Measurements from ENCODE around the gene SYT12. TPM values are rescaled to one million over a fixed set of nuclear protein-coding genes. Genes with fewer than 3 reads are reported as not detected.
"Not testable (repeated sequence)": the region's sequence is repeated elsewhere in the genome, so short reads cannot be mapped to it uniquely, and the experiment has no call there.

Gene SYT12
- total and polyA plus RNA-seq, 2 experiments from 2014 or later = 0.75 to 2.8 TPM

- DNase-seq = no peak
- no peak overlapping the region for H3K4me3 ChIP-seq
- no peak for TF ChIP-seq EZH2 (IDR thresholded peaks at IDR 0.05; ENCODE audit: insufficient read depth, poor library complexity, severe bottlenecking)
- TF ChIP-seq EZH2phosphoT487 (IDR thresholded peaks at IDR 0.05; ENCODE audit: insufficient read depth, low read depth) = no peak
- 90 to 92% methylated on average over 8 of the region's 8 CpGs for WGBS, 2 experiments (ENCODE audit: low coverage in 1 of 2, low lambda C conversion rate in 2 of 2, missing lambda C conversion rate in 2 of 2)
- H2AFZ ChIP-seq = no peak overlapping the region
- H3K4me2 ChIP-seq (ENCODE audit: unreplicated experiment) = no peak overlapping the region
- no peaks in the 10 kb centered on the region for H4K20me1 ChIP-seq (ENCODE audit: insufficient read depth)
- H3K4me1 ChIP-seq (ENCODE audit: insufficient read depth) = peaks cover 16% of the 10 kb centered on the region
- H3K9ac ChIP-seq = no peak overlapping the region
- no peaks in the 10 kb centered on the region for H3K79me2 ChIP-seq (ENCODE audit: insufficient read depth)
- no peaks in the 10 kb centered on the region for H3K9me2 ChIP-seq (ENCODE audit: insufficient read depth)
- no peak overlapping the region for H3K27ac ChIP-seq
- no peaks in the 10 kb centered on the region for H3K36me3 ChIP-seq (ENCODE audit: low read depth)
- in situ Hi-C loops (cut with MboI) = no loop called here
- peaks cover 5% of the 10 kb centered on the region; the same call in 1 of the 2 replicates for H3F3A ChIP-seq (ENCODE audit: insufficient read depth)
- H3K27me3 ChIP-seq (replicated peaks; ENCODE audit: insufficient read depth) = no peaks in the 10 kb centered on the region
- H3K9me3 ChIP-seq (ENCODE audit: low read depth) = no peaks in the 10 kb centered on the region
These were observed 37.3 kb upstream of the SYT12 start for GRCh38 chr11:66985508-66986177.

- Histone ChIP-seq H4K20me1 (ENCODE audit: insufficient read depth) (no peaks in the 10 kb centered on the region), H3K27me3 (replicated peaks; ENCODE audit: insufficient read depth) (no peaks in the 10 kb centered on the region), H3K9ac (no peak overlapping the region), H3K9me3 (ENCODE audit: low read depth) (no peaks in the 10 kb centered on the region), H3K9me2 (ENCODE audit: insufficient read depth) (no peaks in the 10 kb centered on the region), H3K36me3 (ENCODE audit: low read depth) (no peaks in the 10 kb centered on the region), H3F3A (ENCODE audit: insufficient read depth) (peaks cover 5% of the 10 kb centered on the region; the same call in 1 of the 2 replicates), H3K4me2 (ENCODE audit: unreplicated experiment) (no peak overlapping the region), H3K4me3 (no peak overlapping the region), H2AFZ (no peak overlapping the region), H3K79me2 (ENCODE audit: insufficient read depth) (no peaks in the 10 kb centered on the region), H3K27ac (no peak overlapping the region), H3K4me1 (ENCODE audit: insufficient read depth) (peaks cover 16% of the 10 kb centered on the region)
- no peak for TF ChIP-seq EZH2 (IDR thresholded peaks at IDR 0.05; ENCODE audit: insufficient read depth, poor library complexity, severe bottlenecking)
- no peak for TF ChIP-seq EZH2phosphoT487 (IDR thresholded peaks at IDR 0.05; ENCODE audit: insufficient read depth, low read depth)
- DNase-seq = no peak
- in situ Hi-C loops (cut with MboI) = no loop called here
- 77 to 100% methylated on average over 5 to 7 of the region's 7 CpGs for WGBS, 2 experiments (ENCODE audit: low coverage in 1 of 2, low lambda C conversion rate in 2 of 2, missing lambda C conversion rate in 2 of 2)
These were observed 36.8 kb upstream of the SYT12 start for GRCh38 chr11:66986178-66986545.

GRCh38 chr11:66987158-66987620, 35.7 kb upstream of the SYT12 start:
- in situ Hi-C loops (cut with MboI) = no loop called here
- TF ChIP-seq EZH2phosphoT487 (IDR thresholded peaks at IDR 0.05; ENCODE audit: insufficient read depth, low read depth) (no peak), EZH2 (IDR thresholded peaks at IDR 0.05; ENCODE audit: insufficient read depth, poor library complexity, severe bottlenecking) (no peak)
- no peak overlapping the region for H2AFZ ChIP-seq
- no peaks in the 10 kb centered on the region for H3F3A ChIP-seq (ENCODE audit: insufficient read depth)
- no peaks in the 10 kb centered on the region for H4K20me1 ChIP-seq (ENCODE audit: insufficient read depth)
- no peak for DNase-seq
- H3K27me3 ChIP-seq (replicated peaks; ENCODE audit: insufficient read depth) = no peaks in the 10 kb centered on the region
- H3K4me2 ChIP-seq (ENCODE audit: unreplicated experiment) = no peak overlapping the region
- no peak overlapping the region for H3K9ac ChIP-seq
- H3K4me1 ChIP-seq (ENCODE audit: insufficient read depth) = peaks cover 8% of the 10 kb centered on the region; the same call in 1 of the 2 replicates
- 61 to 63% methylated on average over 6 of the region's 6 CpGs for WGBS, 2 experiments (ENCODE audit: low coverage in 1 of 2, low lambda C conversion rate in 2 of 2, missing lambda C conversion rate in 2 of 2)
- no peaks in the 10 kb centered on the region for H3K79me2 ChIP-seq (ENCODE audit: insufficient read depth)
- H3K36me3 ChIP-seq (ENCODE audit: low read depth) = no peaks in the 10 kb centered on the region
- H3K9me3 ChIP-seq (ENCODE audit: low read depth) = no peaks in the 10 kb centered on the region
- no peaks in the 10 kb centered on the region for H3K9me2 ChIP-seq (ENCODE audit: insufficient read depth)
- H3K27ac ChIP-seq = no peak overlapping the region
- H3K4me3 ChIP-seq = no peak overlapping the region

GRCh38 chr11:66987924-66988637, 34.9 kb upstream of the SYT12 start:
- no peaks in the 10 kb centered on the region for H3K79me2 ChIP-seq (ENCODE audit: insufficient read depth)
- no peaks in the 10 kb centered on the region for H3K9me3 ChIP-seq (ENCODE audit: low read depth)
- H3K4me2 ChIP-seq (ENCODE audit: unreplicated experiment) = no peak overlapping the region
- H3K9ac ChIP-seq = no peak overlapping the region
- H3K36me3 ChIP-seq (ENCODE audit: low read depth) = no peaks in the 10 kb centered on the region
- H3F3A ChIP-seq (ENCODE audit: insufficient read depth) = no peaks in the 10 kb centered on the region
- no peaks in the 10 kb centered on the region for H3K9me2 ChIP-seq (ENCODE audit: insufficient read depth)
- WGBS, 2 experiments (ENCODE audit: low coverage in 1 of 2, low lambda C conversion rate in 2 of 2, missing lambda C conversion rate in 2 of 2) = 88 to 89% methylated on average over 13 of the region's 13 CpGs
- no peak for DNase-seq
- H2AFZ ChIP-seq = no peak overlapping the region
- no peak overlapping the region for H3K27ac ChIP-seq
- no peaks in the 10 kb centered on the region for H4K20me1 ChIP-seq (ENCODE audit: insufficient read depth)
- no peak overlapping the region for H3K4me3 ChIP-seq
- H3K27me3 ChIP-seq (replicated peaks; ENCODE audit: insufficient read depth) = no peaks in the 10 kb centered on the region
- in situ Hi-C loops (cut with MboI) = no loop called here
- TF ChIP-seq EZH2 (IDR thresholded peaks at IDR 0.05; ENCODE audit: insufficient read depth, poor library complexity, severe bottlenecking) (no peak), EZH2phosphoT487 (IDR thresholded peaks at IDR 0.05; ENCODE audit: insufficient read depth, low read depth) (no peak)
- H3K4me1 ChIP-seq (ENCODE audit: insufficient read depth) = peaks cover 8% of the 10 kb centered on the region; the same call in 1 of the 2 replicates

- H3K4me2 ChIP-seq (ENCODE audit: unreplicated experiment); H3K9me3 ChIP-seq (ENCODE audit: low read depth); H3K4me3 ChIP-seq; H3K9ac ChIP-seq; H3K27me3 ChIP-seq (replicated peaks; ENCODE audit: insufficient read depth); in situ Hi-C loops (cut with MboI); H4K20me1 ChIP-seq (ENCODE audit: insufficient read depth); H3K36me3 ChIP-seq (ENCODE audit: low read depth); H3K27ac ChIP-seq; H3K79me2 ChIP-seq (ENCODE audit: insufficient read depth); H3F3A ChIP-seq (ENCODE audit: insufficient read depth); H2AFZ ChIP-seq; DNase-seq; H3K9me2 ChIP-seq (ENCODE audit: insufficient read depth); H3K4me1 ChIP-seq (ENCODE audit: insufficient read depth): not testable (repeated sequence)
- 91 to 96% methylated on average over 8 to 19 of the region's 28 CpGs for WGBS, 2 experiments (ENCODE audit: low coverage in 1 of 2, low lambda C conversion rate in 2 of 2, missing lambda C conversion rate in 2 of 2)
These were observed 34.2 kb upstream of the SYT12 start for GRCh38 chr11:66988741-66989140.

GRCh38 chr11:66989360-66989759, 33.6 kb upstream of the SYT12 start:
- H3K9me3 ChIP-seq (ENCODE audit: low read depth); H4K20me1 ChIP-seq (ENCODE audit: insufficient read depth); H3K9ac ChIP-seq; H3K4me2 ChIP-seq (ENCODE audit: unreplicated experiment); H3K27ac ChIP-seq; H3K4me3 ChIP-seq; H3F3A ChIP-seq (ENCODE audit: insufficient read depth); H3K27me3 ChIP-seq (replicated peaks; ENCODE audit: insufficient read depth); H3K36me3 ChIP-seq (ENCODE audit: low read depth); DNase-seq; in situ Hi-C loops (cut with MboI); H3K4me1 ChIP-seq (ENCODE audit: insufficient read depth); H3K79me2 ChIP-seq (ENCODE audit: insufficient read depth); H3K9me2 ChIP-seq (ENCODE audit: insufficient read depth); H2AFZ ChIP-seq: not testable (repeated sequence)
- WGBS, 2 experiments (ENCODE audit: low coverage in 1 of 2, low lambda C conversion rate in 2 of 2, missing lambda C conversion rate in 2 of 2) = 76 to 79% methylated on average over 9 of the region's 9 CpGs

Measured in GM23248 (cell line).